ENCODE measurements around the gene CD69. TPM values are rescaled to one million over a fixed set of nuclear protein-coding genes. Genes with fewer than 3 reads are reported as not detected.

Gene CD69
- total RNA-seq (2021), result not detected in 2 replicates
- long read RNA-seq, partial matches to known transcripts, result 0 of 2 reads
- long read RNA-seq, other reads (novel, unspliced or antisense), result 0 of 2 reads

DNA sequence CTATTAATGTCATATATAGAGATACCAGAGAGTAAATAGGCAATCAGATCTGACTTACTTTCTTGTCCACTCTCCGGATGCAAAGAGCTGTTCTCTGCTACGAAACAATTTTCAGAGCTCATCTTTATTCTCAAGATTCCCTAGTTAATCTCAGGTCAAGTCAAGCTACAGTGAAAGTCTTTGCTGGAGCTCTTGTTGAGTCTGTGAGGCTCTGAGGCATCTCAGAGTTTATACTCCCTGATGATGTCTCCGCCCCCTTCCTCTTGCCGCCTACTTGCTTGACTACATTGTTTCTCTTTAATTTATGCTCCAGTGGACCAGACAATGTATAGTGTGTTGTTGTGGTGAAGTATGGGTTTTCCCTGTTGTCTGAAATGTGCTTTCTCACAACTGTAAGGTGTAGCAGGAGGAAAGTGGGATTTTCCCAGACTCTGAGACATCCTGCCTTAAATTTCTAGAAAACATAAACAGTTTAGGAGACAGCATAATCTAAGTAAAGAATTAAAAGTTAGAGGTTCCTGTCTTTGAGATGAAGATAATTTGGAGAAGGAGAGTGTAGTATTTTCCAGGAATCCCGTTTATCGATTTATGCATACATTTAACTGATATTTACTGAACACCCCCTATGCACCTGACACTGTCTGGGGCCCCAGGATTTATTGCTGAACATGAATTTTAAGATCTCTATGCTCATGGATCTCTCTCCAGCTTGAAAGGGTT, at the start of gene CD69:
TSS of gene CD69 (minus strand) at position 203 of the 720 bp plus-strand sequence. CDS start at position 122, 81 bp downstream.
- H2AK5ac ChIP-seq (ENCODE audit: insufficient read length, low read length), result no peak within 1 kb of the TSS
- H4K20me1 ChIP-seq (ENCODE audit: control insufficient read depth, insufficient read depth, insufficient read length), result no peaks in the 10 kb centered on the region
- Mint-ChIP-seq H3K36me3 (ENCODE audit: insufficient read depth in 1 of 3, low read depth in 3 of 3) (no peaks in the 10 kb centered on the region), H3K4me1 (peaks cover 18% of the 10 kb centered on the region in 2 experiments), H3K27me3 (ENCODE audit: low read depth) (no peaks in the 10 kb centered on the region), H3K9me3 (no peaks in the 10 kb centered on the region), H3K27ac (no peak within 1 kb of the TSS), H3K4me3 (no peak within 1 kb of the TSS)
- H3K79me2 ChIP-seq (ENCODE audit: insufficient read depth, low read length), result no peaks in the 10 kb centered on the region
- no peak within 1 kb of the TSS for H2AFZ ChIP-seq (ENCODE audit: low read length)
- H3K79me1 ChIP-seq (ENCODE audit: insufficient read depth, low read depth, low read length, poor library complexity, severe bottlenecking), result no peaks in the 10 kb centered on the region
- H3K56ac ChIP-seq (ENCODE audit: insufficient read length, low read depth, low read length), result no peak within 1 kb of the TSS
- no peak within 1 kb of the TSS for H3T11ph ChIP-seq (ENCODE audit: low read length)
- no peak within 1 kb of the TSS for H3K27ac ChIP-seq (ENCODE audit: insufficient read length, low read depth, low read length)
- TF ChIP-seq, protein P1, sequence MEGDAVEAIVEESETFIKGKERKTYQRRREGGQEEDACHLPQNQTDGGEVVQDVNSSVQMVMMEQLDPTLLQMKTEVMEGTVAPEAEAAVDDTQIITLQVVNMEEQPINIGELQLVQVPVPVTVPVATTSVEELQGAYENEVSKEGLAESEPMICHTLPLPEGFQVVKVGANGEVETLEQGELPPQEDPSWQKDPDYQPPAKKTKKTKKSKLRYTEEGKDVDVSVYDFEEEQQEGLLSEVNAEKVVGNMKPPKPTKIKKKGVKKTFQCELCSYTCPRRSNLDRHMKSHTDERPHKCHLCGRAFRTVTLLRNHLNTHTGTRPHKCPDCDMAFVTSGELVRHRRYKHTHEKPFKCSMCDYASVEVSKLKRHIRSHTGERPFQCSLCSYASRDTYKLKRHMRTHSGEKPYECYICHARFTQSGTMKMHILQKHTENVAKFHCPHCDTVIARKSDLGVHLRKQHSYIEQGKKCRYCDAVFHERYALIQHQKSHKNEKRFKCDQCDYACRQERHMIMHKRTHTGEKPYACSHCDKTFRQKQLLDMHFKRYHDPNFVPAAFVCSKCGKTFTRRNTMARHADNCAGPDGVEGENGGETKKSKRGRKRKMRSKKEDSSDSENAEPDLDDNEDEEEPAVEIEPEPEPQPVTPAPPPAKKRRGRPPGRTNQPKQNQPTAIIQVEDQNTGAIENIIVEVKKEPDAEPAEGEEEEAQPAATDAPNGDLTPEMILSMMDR (conservative IDR thresholded peaks at IDR 0.05), result no peak
- H2BK120ac ChIP-seq (ENCODE audit: low read depth, low read length, poor library complexity, severe bottlenecking), result no peak within 1 kb of the TSS
- no peak within 1 kb of the TSS for H2BK20ac ChIP-seq (ENCODE audit: low read depth, low read length, poor library complexity, severe bottlenecking)
- no peaks in the 10 kb centered on the region for H3K9me3 ChIP-seq (ENCODE audit: control insufficient read depth, low read depth, low read length)
- no peak within 1 kb of the TSS for H3K14ac ChIP-seq (ENCODE audit: insufficient read depth, low read length)
- H3K4me2 ChIP-seq (ENCODE audit: insufficient read depth, insufficient read length, low read length), result no peak within 1 kb of the TSS
- H3K9ac ChIP-seq (ENCODE audit: extremely low read depth, insufficient read length, low read length), result no peak within 1 kb of the TSS
- H3K18ac ChIP-seq (ENCODE audit: insufficient read length, low read depth, low read length), result no peak within 1 kb of the TSS
- no peak within 1 kb of the TSS for H2BK15ac ChIP-seq (ENCODE audit: low read depth, low read length)
- no peak within 1 kb of the TSS for H4K91ac ChIP-seq (ENCODE audit: insufficient read length, low read depth, low read length)
- no CpG with 5 or more reads among the region's 6 CpGs for WGBS (ENCODE audit: extremely low coverage, insufficient read length, low lambda C conversion rate)
- DNase-seq, result no peak
- no peak within 1 kb of the TSS for H4K5ac ChIP-seq (ENCODE audit: insufficient read length, low read depth, low read length)
- H4K8ac ChIP-seq (replicated peaks; ENCODE audit: insufficient read length, low read depth, low read length), result no peak within 1 kb of the TSS
- no peak within 1 kb of the TSS for H2BK5ac ChIP-seq (ENCODE audit: insufficient read length, low read length)
- no peaks in the 10 kb centered on the region for H3K27me3 ChIP-seq (ENCODE audit: insufficient read depth, low read length)
- no peaks in the 10 kb centered on the region for H3K23me2 ChIP-seq (ENCODE audit: insufficient read length, low read depth, low read length, poor library complexity, severe bottlenecking)
- no peak within 1 kb of the TSS for H2BK12ac ChIP-seq (ENCODE audit: insufficient read length, low read depth, low read length)
- H3K23ac ChIP-seq (ENCODE audit: insufficient read length, low read depth, low read length), result no peak within 1 kb of the TSS
- no peak within 1 kb of the TSS for H3K4ac ChIP-seq (ENCODE audit: low read depth, low read length)
- no peaks in the 10 kb centered on the region for H3K4me1 ChIP-seq (ENCODE audit: insufficient read depth, low read length)

All from H9 (cell line).